ENCODE results near the gene PSIP1.

GRCh38 chr9:15529566-15530324, 19.0 kb upstream of the PSIP1 start:
- TF ChIP-seq ISL1 (CRISPR knock-in tag; IDR thresholded peaks at IDR 0.05) (no peak), ZNF70 (CRISPR knock-in tag; IDR thresholded peaks at IDR 0.05) (no peak), ZNF8 (CRISPR knock-in tag; IDR thresholded peaks at IDR 0.05) (no peak), BACH2 (CRISPR knock-in tag; IDR thresholded peaks at IDR 0.05; ENCODE audit: borderline replicate concordance) (no peak), ZFP30 (CRISPR knock-in tag; IDR thresholded peaks at IDR 0.05) (no peak), PPARA (CRISPR knock-in tag; IDR thresholded peaks at IDR 0.05; ENCODE audit: borderline replicate concordance) (no peak), ZFP3 (CRISPR knock-in tag; IDR thresholded peaks at IDR 0.05) (no peak), TOX (CRISPR knock-in tag; IDR thresholded peaks at IDR 0.05; ENCODE audit: borderline replicate concordance) (no peak), RARB (CRISPR knock-in tag; IDR thresholded peaks at IDR 0.05) (no peak)
